Epithelial cell of proximal tubule (primary cell): ENCODE data around the gene GYG1. TPM values are rescaled to one million over a fixed set of nuclear protein-coding genes. Genes with fewer than 3 reads are reported as not detected.

Source experiments
- DNase-seq: peaks from one replicate; pipeline ENCODE4 v3.0.0-alpha.2; 2011; ENCODE audit warnings: low read depth
- H3K4me3 ChIP-seq: 2 replicates; pipeline ENCODE4 v1.5.1; 2011; ENCODE audit warnings: low read depth, mild to moderate bottlenecking, low read length
- total RNA-seq: library from RNA; depleted of rRNA; stranded (reverse); fragments of >200 nt; gene quantifications from 2 replicates; pipeline ENCODE4 v1.2.3, GENCODE V29; 2015
- TF ChIP-seq, protein P1 (sequence below): conservative IDR thresholded peaks from 2 replicates; pipeline ENCODE4 v1.5.1; 2012; ENCODE audit warnings: low read depth, mild to moderate bottlenecking, low read length

Gene GYG1
- total RNA-seq, result 18.0 and 40.8 TPM in 2 replicates

DNA sequence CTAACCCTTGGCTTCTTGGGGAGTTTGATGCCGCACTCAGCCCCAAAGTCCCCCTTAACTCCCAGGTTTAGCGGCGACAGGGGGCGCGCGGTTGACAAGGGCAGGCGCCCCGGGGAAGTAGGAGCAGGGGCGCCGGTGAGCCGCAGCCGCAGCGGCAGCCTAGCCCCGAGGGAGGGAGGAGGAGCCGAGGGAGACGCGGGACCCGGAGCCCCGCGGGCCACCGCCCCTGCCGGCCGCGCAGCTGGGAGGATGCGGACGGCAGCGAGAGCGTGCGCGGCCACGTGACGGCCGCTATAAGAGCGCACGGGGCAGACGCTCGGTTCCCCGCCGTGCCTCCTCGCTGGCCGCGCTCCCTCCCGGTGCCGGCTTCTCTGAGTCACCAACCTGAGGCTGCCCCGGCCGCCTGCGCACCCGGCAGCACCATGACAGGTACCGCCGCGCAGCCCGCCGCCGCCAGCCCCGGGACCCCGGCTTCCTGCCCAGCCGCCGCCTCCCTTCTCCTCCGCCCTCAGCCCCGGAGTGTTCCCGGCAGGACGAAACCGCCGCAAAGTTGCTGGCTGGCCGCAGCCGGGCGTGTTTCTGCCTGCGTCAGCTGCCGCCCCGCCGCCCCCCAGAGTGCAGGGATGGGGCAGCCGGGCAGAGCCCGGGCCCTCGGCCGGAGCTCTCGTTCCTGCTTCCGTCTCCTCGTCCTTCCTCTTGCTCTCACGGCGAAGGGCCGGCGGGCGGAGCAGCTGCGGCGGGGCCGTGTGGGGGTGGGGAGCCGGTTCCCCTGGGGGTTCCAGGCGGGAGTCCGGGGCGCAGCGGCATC, at the start of gene GYG1:
Gene GYG1 (plus strand): TSS at position 322 of the 808 bp plus-strand sequence. CDS start 101 bp downstream, at position 423.
- DNase-seq, result no peak
- H3K4me3 ChIP-seq, result peak within 1 kb of the TSS; percentile 88
- TF ChIP-seq, protein P1, sequence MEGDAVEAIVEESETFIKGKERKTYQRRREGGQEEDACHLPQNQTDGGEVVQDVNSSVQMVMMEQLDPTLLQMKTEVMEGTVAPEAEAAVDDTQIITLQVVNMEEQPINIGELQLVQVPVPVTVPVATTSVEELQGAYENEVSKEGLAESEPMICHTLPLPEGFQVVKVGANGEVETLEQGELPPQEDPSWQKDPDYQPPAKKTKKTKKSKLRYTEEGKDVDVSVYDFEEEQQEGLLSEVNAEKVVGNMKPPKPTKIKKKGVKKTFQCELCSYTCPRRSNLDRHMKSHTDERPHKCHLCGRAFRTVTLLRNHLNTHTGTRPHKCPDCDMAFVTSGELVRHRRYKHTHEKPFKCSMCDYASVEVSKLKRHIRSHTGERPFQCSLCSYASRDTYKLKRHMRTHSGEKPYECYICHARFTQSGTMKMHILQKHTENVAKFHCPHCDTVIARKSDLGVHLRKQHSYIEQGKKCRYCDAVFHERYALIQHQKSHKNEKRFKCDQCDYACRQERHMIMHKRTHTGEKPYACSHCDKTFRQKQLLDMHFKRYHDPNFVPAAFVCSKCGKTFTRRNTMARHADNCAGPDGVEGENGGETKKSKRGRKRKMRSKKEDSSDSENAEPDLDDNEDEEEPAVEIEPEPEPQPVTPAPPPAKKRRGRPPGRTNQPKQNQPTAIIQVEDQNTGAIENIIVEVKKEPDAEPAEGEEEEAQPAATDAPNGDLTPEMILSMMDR, result peak; percentile 26

DNA sequence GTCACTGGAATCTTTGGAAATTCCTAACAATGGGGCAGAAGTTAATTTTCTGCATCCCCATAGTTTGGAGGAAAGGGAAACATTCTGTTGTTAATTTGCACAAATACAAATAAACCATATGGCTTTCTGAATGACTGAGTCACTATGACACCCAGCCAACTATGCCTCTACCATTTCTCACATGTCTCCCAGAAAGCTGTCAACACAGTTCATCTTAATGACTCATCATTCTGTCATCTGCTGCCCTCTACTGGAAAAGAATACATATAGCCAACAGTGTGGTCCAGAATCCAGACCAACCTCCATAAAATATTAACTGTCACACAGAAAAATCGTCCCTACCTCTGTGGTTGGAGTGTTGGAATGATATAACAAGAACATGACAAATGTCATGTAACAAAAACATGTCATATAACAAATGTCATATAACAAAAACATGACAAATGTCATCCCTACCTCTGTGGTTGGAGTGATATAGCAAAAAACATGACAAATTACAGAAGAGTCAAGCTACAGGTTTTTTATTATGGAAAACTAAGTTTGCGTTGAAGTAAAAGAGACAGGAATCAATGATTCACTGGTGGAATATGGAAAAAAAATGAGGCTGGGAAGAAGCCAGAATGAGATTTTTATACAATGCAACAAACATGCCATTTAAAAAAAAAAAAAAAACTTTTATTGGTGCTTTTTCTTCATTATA, 47.7 kb upstream of the GYG1 start:
- peak; percentile 66 for DNase-seq
- H3K4me3 ChIP-seq, result no peak overlapping the region
- TF ChIP-seq, protein P1, result peak; percentile 80

DNA sequence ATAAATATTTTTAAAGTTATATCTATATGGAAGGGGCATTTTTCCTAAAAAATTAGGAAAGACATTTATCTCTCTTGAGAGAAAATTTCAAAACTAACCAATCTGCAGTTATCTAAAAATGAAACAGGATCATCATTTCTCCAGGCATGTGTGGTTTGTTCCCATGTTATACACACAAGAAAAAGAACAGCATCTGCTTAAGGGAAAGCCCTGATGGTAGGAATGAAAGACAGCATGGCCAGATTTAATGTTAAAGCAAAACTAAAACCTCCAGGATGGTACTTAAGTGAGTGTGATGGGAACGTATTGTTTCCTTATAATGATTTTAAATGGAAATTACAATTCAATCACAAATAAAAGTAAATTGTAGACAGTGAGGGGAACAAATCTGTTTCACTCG, 46.2 kb upstream of the GYG1 start:
- DNase-seq, result no peak
- H3K4me3 ChIP-seq, result no peak overlapping the region
- TF ChIP-seq, protein P1, result no peak

DNA sequence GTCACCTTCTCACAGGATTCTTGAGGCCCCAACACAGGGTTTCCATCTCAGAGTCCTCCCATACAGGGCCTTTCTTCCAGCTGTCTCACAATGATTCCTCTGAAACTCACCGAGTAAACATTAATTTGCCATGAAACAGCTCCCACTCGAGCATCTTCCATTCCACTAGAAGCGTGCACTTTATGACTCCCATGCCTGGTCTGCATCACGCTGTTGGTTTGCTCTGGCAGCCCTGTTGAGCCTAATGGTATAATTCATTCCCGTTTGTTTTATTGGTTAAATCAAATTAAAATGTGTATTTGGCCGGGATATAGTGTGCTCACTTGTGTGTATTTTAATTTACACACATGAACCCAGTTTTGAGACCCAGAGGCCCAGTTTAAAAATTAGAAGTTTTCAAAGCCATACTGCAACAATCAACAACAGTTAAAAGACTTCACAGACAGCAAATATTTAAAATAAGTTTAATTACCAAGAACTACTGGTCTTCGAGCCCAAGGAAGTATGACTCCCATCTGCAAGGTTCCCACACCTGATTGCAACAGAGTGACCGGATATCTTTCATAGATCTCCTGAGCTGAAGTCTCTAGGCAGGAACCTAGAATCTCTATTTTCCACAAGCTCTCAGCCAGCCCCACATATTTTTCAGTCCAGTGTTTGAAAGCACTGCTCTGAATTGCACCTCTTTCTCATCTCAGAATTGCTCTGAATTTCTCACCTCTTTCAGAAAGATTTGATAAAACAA, 42.3 kb upstream of the GYG1 start:
- DNase-seq, result no peak
- TF ChIP-seq, protein P1, result no peak
- H3K4me3 ChIP-seq, result no peak overlapping the region

DNA sequence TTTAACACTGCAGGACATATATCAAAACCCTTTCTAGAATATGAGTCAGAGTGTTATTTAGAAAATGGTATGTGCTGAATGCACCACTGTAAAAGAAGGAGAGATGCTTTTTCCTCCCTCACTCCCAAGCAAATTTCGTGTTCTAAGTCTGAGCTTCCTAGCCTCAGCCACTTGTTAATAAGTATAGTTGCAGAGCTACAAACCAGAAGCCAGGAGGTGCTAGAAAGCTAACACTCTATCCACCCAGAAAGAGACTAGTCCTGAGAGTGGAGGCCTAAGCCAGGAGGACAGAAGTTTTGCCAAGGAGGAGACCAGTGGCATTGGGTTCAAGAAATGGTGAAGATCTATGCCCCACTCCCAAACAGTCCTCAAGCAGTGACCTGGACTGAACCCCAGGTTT, 40.5 kb upstream of the GYG1 start:
- DNase-seq, result no peak
- TF ChIP-seq, protein P1, result peak; percentile 41
- H3K4me3 ChIP-seq, result no peak overlapping the region

DNA sequence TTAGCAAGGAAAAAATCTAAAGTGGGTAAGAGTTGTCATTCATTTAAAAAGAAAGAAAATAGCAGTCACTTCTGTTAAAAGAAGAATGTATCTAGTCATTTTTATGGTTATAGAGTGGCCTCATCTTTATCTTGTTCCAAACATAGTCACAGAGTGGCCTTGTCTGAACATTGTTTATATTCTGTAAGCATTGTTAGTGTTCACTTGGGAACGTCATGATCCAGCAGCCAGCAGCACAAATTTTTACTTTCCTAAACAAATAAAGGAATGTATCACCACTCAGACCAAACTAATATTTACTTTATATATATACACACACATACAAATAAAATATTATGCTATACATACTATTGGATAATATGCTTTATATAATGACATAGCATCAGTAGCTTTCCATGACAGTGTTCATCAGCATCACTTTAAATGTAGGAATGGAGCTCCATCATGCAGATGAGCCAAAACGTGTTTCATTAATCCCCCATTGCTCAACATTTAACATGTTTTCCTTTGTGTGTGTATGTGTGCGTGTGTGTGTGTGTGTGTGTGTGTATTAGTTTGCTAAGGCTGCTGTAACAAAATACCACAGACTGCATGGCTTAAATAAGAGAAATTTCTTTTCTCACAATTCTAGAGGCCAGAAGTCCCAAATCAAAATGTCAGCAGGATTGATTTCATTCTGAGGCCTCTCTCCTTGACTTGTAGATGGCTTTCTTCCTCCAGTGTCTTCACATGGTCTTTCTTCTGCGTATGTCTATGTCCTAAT, 39.6 kb upstream of the GYG1 start:
- no peak for DNase-seq
- H3K4me3 ChIP-seq, result no peak overlapping the region
- TF ChIP-seq, protein P1, result no peak
